HG02623 (cell line): ENCODE measurements around the gene VWA5B2.

ENCODE experiments used
- ATAC-seq: cut with Tn5 transposase; IDR thresholded peaks from one replicate; pipeline ENCODE4 v1.9.1; 2021; ENCODE audit warnings: moderate library complexity; ENCODE audit not compliant: unreplicated experiment

VWA5B2 gene

GRCh38 chr3:184229394-184230080 lies at the start of gene VWA5B2:
TSS of gene VWA5B2 (plus strand) at chr3:184229585. CDS start at chr3:184230529, 944 bp downstream.
- ATAC-seq: peak; percentile 53

DNA sequence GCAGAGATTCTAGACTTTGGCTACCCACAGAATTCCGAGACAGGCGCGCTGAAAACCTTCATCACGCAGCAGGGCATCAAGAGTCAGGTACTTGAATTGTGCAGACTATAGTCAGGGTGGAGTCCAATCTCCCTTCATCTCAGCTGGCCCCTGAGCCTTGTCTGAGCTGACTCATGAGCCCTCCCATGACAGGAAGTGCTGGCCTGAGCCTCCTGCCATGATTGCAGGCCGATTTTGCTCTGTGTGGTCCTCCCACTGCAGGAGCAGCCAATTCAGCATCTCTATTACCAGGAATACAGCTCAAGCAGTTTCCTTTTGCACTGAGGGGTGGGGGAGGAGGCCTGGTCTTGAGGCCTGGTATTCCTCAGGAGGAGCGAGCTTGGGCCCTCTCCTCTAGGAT lies 49.2 kb upstream of the VWA5B2 start:
- no peak for ATAC-seq

- no peak for ATAC-seq
These were observed 47.8 kb upstream of the VWA5B2 start for GRCh38 chr3:184181596-184181995.

GRCh38 chr3:184183679-184184078 lies 45.7 kb upstream of the VWA5B2 start:
- no peak for ATAC-seq

GRCh38 chr3:184184546-184185230 lies 44.7 kb upstream of the VWA5B2 start:
- ATAC-seq: no peak

DNA sequence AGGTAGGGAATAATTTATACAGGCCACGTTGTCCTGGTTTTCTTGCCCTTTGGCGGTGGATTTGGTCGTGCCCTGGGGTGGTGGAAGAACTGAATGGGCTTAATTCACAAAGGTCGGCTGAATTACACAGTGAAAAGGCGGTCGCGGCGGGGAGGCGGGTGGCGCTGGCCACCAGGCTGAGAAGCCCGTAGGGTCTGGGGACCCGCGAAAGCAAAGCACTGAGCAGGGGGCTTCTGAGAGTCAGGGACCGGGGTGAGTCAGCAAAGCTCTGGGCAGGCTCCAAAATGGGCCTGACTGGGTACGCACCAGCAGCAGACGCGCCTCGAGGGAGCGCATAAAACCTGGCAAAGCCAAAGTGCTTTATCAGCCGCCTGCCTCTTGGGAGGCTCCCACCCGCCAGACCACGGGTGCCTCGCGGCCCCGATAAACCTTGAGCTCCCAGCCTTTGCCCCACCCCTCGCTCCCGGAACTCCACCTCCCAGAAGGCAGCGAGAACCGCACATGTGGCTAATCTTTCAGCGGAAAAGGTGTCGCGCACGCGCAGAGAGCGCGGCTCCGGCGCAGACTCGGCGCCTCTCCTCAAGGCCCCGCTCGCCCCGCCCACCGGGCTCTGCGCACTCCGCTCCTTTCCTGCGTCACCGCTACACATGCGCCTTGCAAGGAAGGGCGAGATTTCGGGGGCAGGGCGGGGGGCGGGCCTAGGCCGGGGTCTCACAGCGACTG lies 43.8 kb upstream of the VWA5B2 start:
- ATAC-seq: peak; percentile 91

DNA sequence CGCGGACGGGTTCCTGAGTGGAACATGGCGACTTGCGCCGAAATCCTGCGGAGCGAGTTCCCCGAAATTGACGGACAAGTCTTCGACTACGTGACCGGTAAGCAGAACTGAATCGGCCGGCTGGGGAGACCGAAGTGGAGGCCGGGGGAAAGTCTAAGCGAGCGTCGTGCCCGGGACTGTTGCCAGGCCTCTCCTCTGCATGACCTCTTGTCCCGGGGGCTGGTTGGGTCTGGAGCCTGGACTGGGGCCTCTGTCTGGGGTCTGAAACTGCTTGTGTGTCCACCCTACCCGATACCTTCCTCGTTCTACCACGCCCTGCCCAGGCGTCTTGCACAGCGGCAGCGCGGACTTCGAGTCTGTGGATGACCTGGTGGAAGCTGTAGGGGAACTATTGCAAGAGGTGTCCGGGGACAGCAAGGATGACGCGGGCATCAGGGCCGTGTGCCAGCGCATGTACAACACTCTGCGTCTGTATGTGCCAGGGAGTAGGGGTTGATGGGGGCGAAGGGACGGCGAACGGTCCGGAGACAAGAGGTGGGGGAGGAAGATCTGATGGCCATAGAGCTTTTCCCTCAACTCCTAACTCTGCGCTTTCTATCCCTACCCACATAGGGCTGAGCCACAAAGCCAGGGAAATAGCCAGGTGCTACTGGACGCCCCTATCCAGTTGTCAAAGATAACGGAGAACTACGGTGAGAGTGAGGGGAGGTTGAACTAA lies 43.0 kb upstream of the VWA5B2 start, which contains the start of gene ABCF3:
ABCF3 (plus strand) TSS at position 16 of the 718 bp plus-strand sequence; CDS start at position 25, 9 bp downstream.
- peak; percentile 17 for ATAC-seq

GRCh38 chr3:184186902-184187207 lies 42.5 kb upstream of the VWA5B2 start:
- no peak for ATAC-seq

GRCh38 chr3:184188080-184188479 lies 41.3 kb upstream of the VWA5B2 start:
- ATAC-seq: no peak

- ATAC-seq: no peak
These were observed 40.0 kb upstream of the VWA5B2 start for GRCh38 chr3:184189421-184189820.

- ATAC-seq: no peak
These were observed 36.5 kb upstream of the VWA5B2 start for GRCh38 chr3:184192889-184193288.

- ATAC-seq: no peak
These were observed 35.3 kb upstream of the VWA5B2 start for GRCh38 chr3:184193991-184194539.

DNA sequence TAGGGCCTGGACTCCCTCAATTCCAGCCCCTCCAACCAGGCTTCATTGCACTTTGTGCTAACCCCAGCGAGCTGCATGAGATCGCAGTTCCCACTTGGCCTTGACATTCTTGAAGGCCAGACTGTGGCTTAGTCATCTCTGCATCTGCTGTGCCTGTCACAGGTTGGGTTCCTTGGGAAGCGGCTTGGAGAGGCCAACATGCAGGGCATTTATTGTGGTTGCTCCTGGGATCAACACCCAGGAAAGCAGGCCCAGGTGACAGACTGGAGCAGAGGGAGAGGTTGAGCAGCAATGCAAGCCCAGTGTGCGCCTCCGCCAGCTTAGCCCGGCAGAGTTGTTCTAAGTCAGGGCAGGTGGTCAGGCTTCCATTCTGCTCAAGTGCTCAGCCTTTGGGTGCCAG lies 32.8 kb upstream of the VWA5B2 start:
- no peak for ATAC-seq

GRCh38 chr3:184198509-184198908 lies 30.9 kb upstream of the VWA5B2 start:
- ATAC-seq: no peak

- no peak for ATAC-seq
These were observed 28.6 kb upstream of the VWA5B2 start for GRCh38 chr3:184200825-184201224.

DNA sequence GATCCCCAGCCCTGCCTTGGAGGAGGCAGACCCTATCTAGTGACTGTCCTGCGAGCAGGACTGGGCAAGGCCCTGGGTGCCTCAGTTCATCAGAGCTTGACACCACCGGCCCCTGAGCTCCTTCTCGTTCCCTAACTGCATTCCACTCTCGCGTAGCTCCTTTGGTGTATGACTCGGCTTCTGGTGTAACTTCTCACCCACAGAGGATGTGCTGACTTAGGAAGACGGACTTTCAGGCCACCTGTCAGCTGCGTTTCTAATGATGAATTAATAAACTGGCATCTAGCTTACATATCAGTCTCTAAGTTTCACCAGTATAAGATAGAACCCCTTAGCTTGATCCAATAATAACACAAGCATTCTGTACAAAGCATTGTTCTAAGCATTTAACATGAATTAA lies 25.9 kb upstream of the VWA5B2 start:
- no peak for ATAC-seq

GRCh38 chr3:184209146-184209923 lies 20.1 kb upstream of the VWA5B2 start:
- no peak for ATAC-seq

GRCh38 chr3:184211297-184211696 lies 18.1 kb upstream of the VWA5B2 start:
- ATAC-seq: no peak

DNA sequence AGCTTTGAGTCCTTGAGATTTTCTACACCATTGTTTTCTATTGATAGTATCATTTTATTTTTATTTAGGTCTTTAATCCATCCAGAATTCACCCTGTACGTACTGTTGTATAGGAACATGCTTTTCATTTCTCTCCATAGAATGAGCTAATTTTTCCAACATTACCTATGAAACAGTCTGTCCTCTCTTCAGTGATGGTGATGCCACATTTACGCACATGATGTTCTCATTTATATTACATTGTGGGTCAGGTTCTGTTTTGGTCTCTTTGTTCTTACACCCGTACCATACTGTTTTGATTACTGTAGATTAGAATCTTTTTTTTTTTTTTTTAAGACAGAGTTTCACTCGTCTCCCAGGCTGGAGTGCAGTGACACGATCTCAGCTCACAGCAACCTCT lies 17.7 kb upstream of the VWA5B2 start:
- no peak for ATAC-seq

DNA sequence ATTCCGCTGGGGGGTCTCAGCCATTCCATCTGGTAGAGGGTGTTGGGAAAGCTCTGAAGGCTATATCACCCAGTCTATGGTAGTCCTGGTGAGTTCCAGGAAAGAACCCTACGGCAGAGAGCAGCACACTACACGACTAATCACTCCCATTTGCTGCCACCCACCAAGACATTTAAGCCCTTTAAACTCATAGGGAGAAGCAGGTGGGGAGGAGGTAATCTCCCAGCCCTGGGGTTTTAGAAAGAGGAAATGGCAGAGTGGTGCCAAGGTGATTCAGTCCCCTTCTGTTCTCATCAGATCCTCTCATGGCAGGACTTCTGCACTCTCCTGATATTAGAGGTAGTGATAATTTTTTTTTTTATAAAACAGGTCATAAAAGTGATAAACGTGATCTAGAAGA lies 10.6 kb upstream of the VWA5B2 start:
- no peak for ATAC-seq
